ENCODE data around the gene TGFBR2. TPM values are rescaled to one million over a fixed set of nuclear protein-coding genes. Genes with fewer than 3 reads are reported as not detected.

Gene TGFBR2
- total and polyA plus RNA-seq, 10 of the 15 experiments (the other 5 are each of a cell fraction or from before 2014, with no cell fraction given): 0.02 to 0.98 (median 0.18) TPM; not detected in 1

- 38% methylated on average over 3 of the region's 3 CpGs for WGBS (ENCODE audit: insufficient coverage, insufficient replicate concordance, low lambda C conversion rate, missing lambda C conversion rate)
These were observed 53.7 kb downstream of the TGFBR2 start for GRCh38 chr3:30660136-30660535.

More at GRCh38 chr3:30660136-30660535, 53.7 kb downstream of the TGFBR2 start:
- no peak overlapping the region for H3K27ac ChIP-seq (ENCODE audit: control insufficient read depth, insufficient read depth)
- no peaks in the 10 kb centered on the region for H3K36me3 ChIP-seq (ENCODE audit: control insufficient read depth in 2 of 2, insufficient read depth in 2 of 2, low read length in 1 of 2)
- ChIA-PET POLR2A (no interaction called here), RAD21 (ENCODE audit: unreplicated experiment) (no interaction called here), CTCF (no interaction called here), SMC1A (ENCODE audit: uncharacterized antibody, unreplicated experiment) (interaction anchor here (3.8 kb wide), 1 partner anchor 16 kb away, joined by 23 read pairs; no protein-coding TSS in a partner anchor)
- no peak overlapping the region for H3K4me2 ChIP-seq (ENCODE audit: control insufficient read depth, insufficient read depth)
- BruUV-seq (replicated peaks): no TSS peak
- H3K79me2 ChIP-seq (ENCODE audit: control insufficient read depth, insufficient read depth, low read length): no peaks in the 10 kb centered on the region
- TF ChIP-seq KLF5 (IDR thresholded peaks at IDR 0.05; ENCODE audit: partially characterized antibody): no peak
- no peak for TF ChIP-seq PAX8 (IDR thresholded peaks at IDR 0.05)
- no peak for TF ChIP-seq CTCF (IDR thresholded peaks at IDR 0.05 in 2 of 3, conservative IDR thresholded peaks at IDR 0.05 in 1 of 3; ENCODE audit: control insufficient read depth in 2 of 3, extremely low read depth in 1 of 3, insufficient read depth in 1 of 3, low read depth in 3 of 3, low read length in 3 of 3)
- no peak for TF ChIP-seq JUNB (IDR thresholded peaks at IDR 0.05)
- TF ChIP-seq POLR2A (IDR thresholded peaks at IDR 0.05; ENCODE audit: low read depth, low read length): no peak
- TF ChIP-seq IRF4 (IDR thresholded peaks at IDR 0.05; ENCODE audit: low read depth, low read length): no peak
- no peak for TF ChIP-seq MEF2B (IDR thresholded peaks at IDR 0.05; ENCODE audit: partially characterized antibody, poor library complexity, severe bottlenecking)
- TF ChIP-seq ZNF24 (IDR thresholded peaks at IDR 0.05): no peak
- no peak for TF ChIP-seq IKZF2 (IDR thresholded peaks at IDR 0.05)
- TF ChIP-seq ZBED1 (IDR thresholded peaks at IDR 0.05; ENCODE audit: borderline replicate concordance): no peak
- no peak for TF ChIP-seq REST (IDR thresholded peaks at IDR 0.05; ENCODE audit: low read depth, low read length)
- no peak for TF ChIP-seq SREBF1 (IDR thresholded peaks at IDR 0.05; ENCODE audit: low read length)
- no peak for TF ChIP-seq STAT1 (conservative IDR thresholded peaks at IDR 0.05)
- TF ChIP-seq IRF5 (IDR thresholded peaks at IDR 0.05; ENCODE audit: borderline replicate concordance): no peak
- no peak for TF ChIP-seq FOS (IDR thresholded peaks at IDR 0.05; ENCODE audit: borderline replicate concordance, extremely low read depth, insufficient read length)
- no peak for TF ChIP-seq RAD21 (IDR thresholded peaks at IDR 0.05; ENCODE audit: insufficient read depth, low read depth, low read length)
- no peak for TF ChIP-seq ETV6 (conservative IDR thresholded peaks at IDR 0.05 in 1 of 2, IDR thresholded peaks at IDR 0.05 in 1 of 2; ENCODE audit: borderline replicate concordance in 1 of 2, low read depth in 1 of 2)
- no peak for TF ChIP-seq RBBP5 (conservative IDR thresholded peaks at IDR 0.05)
- no peak for TF ChIP-seq RCOR1 (conservative IDR thresholded peaks at IDR 0.05; ENCODE audit: low read depth, low read length)
- H4K20me1 ChIP-seq (ENCODE audit: control insufficient read depth, insufficient read depth): no peaks in the 10 kb centered on the region
- ATAC-seq (no peak), DNase-seq (ENCODE audit: low read depth, low spot score) (no peak), FAIRE-seq (no peak)
- in situ Hi-C loops (cut with MboI) (no loop called here), intact Hi-C loops (cut with micrococcal nuclease; ENCODE audit: unreplicated experiment) (no loop called here)
- H2AFZ ChIP-seq (ENCODE audit: control insufficient read depth, low read depth, low read length): no peak overlapping the region
- no peak overlapping the region for H3K9ac ChIP-seq (ENCODE audit: control insufficient read depth, insufficient read depth, low read length)
- H3K4me1 ChIP-seq (ENCODE audit: control insufficient read depth, insufficient read depth, low read length): peaks cover 23% of the 10 kb centered on the region
- no peaks in the 10 kb centered on the region for H3K27me3 ChIP-seq (replicated peaks in 1 of 2; ENCODE audit: control insufficient read depth in 2 of 2, insufficient read depth in 2 of 2, low read length in 1 of 2)
- no peak overlapping the region for H3K4me3 ChIP-seq
- H3K9me3 ChIP-seq (replicated peaks; ENCODE audit: control insufficient read depth, insufficient read depth, low read length): no peaks in the 10 kb centered on the region; the same call in 2 of the 3 replicates
